Gastroesophageal sphincter (tissue), 4 donors: ENCODE data around the gene DPP6. TPM values are rescaled to one million over a fixed set of nuclear protein-coding genes. Genes with fewer than 3 reads are reported as not detected.

ENCODE experiments used
- ATAC-seq: fragments of 150-250 bp; one replicate; pipeline ENCODE4 v1.9.1; 2016; ENCODE audit warnings: mild to moderate bottlenecking, moderate library complexity
- H3K27ac ChIP-seq, 4 donors: fragments of 200-600 bp; sonication (generic) in 3 of 4; 1 replicate in 3 of 4; 2 replicates in 1 of 4; pipeline ENCODE4 v1.5.1; 2016 to 2019
- H3K27me3 ChIP-seq: fragments of 200-600 bp; sonication (generic); one replicate; pipeline ENCODE4 v1.5.1; 2019
- H3K36me3 ChIP-seq, 2 donors: fragments of 200-600 bp; sonication (generic); one replicate each; pipeline ENCODE4 v1.5.1; 2019; ENCODE audit warnings: control low read depth in 1 of 2
- H3K4me1 ChIP-seq, 3 donors: fragments of 200-600 bp; sonication (generic); 1 replicate in 2 of 3; 2 replicates in 1 of 3; pipeline ENCODE4 v1.5.1; 2016 to 2019; ENCODE audit warnings: control low read depth in 2 of 3
- H3K4me3 ChIP-seq, 2 donors: fragments of 200-600 bp; sonication (generic); one replicate each; pipeline ENCODE4 v1.5.1; 2019; ENCODE audit warnings: mild to moderate bottlenecking in 1 of 2, moderate library complexity in 1 of 2
- H3K9me3 ChIP-seq, 3 donors: fragments of 200-600 bp; sonication (generic); one replicate each; pipeline ENCODE4 v1.5.1; 2017 to 2019; ENCODE audit warnings: control low read depth in 2 of 3
- CTCF ChIP-seq, 4 experiments: fragments of 200-600 bp in 2 of 4; fragments of 450-650 bp in 2 of 4; sonication (generic) in 1 of 4; IDR thresholded peaks; one replicate each; pipeline ENCODE4 v1.5.1; 2017 to 2019; ENCODE audit warnings: antibody characterized with exemption in 4 of 4, mild to moderate bottlenecking in 2 of 4, moderate library complexity in 2 of 4
- EP300 ChIP-seq: sonication (generic); formaldehyde crosslinking; IDR thresholded peaks from one replicate; pipeline ENCODE4 v1.6.1; 2017; ENCODE audit warnings: antibody characterized with exemption, mild to moderate bottlenecking
- POLR2A ChIP-seq, 2 donors: fragments of 450-650 bp; IDR thresholded peaks; one replicate each; pipeline ENCODE4 v1.6.1; 2017; ENCODE audit warnings: antibody characterized with exemption in 2 of 2, mild to moderate bottlenecking in 2 of 2, moderate library complexity in 1 of 2
- POLR2AphosphoS5 ChIP-seq: sonication (generic); formaldehyde crosslinking; IDR thresholded peaks from one replicate; pipeline ENCODE4 v1.6.1; 2017; ENCODE audit warnings: antibody characterized with exemption
- WGBS, 2 donors: methylation state at CpG; one replicate each; pipeline ENCODE4 v1.1.5; 2018; ENCODE audit warnings: low coverage in 1 of 2; 5-methylcytosine and 5-hydroxymethylcytosine counted together
- total RNA-seq, 4 donors: library from RNA; depleted of rRNA; stranded (reverse); fragments of >200 nt; gene quantifications; one replicate each; pipeline ENCODE4 v1.1.0, GENCODE V29; 2016

The DPP6 gene
- total RNA-seq, 4 donors from 2014 or later = 14.3 to 40.0 (median 23.1) TPM

- peaks cover 0 to 4% (median 0%) of the 10 kb centered on the region in 3 donors for H3K9me3 ChIP-seq
- peaks cover 0 to 13% (median 0%) of the 10 kb centered on the region in 3 donors for H3K4me1 ChIP-seq
- peaks cover 11% of the 10 kb centered on the region for H3K27me3 ChIP-seq
- WGBS, 2 donors = 59% methylated on average over 5 of the region's 5 CpGs; no CpG with 5 or more reads in 1 of the 2 donors
- TF ChIP-seq EP300 = no peak
- no peak for TF ChIP-seq POLR2AphosphoS5
- no peak for TF ChIP-seq POLR2A (IDR thresholded peaks at IDR 0.05)
- TF ChIP-seq CTCF (IDR thresholded peaks at IDR 0.05) = no peak
- no peak for ATAC-seq
- H3K36me3 ChIP-seq = no peaks in the 10 kb centered on the region
- H3K27ac ChIP-seq = no peak overlapping the region
- H3K4me3 ChIP-seq = no peak overlapping the region
Observed at GRCh38 chr7:154844499-154844898, 792.3 kb downstream of the DPP6 start.

- Histone ChIP-seq H3K36me3 (no peaks in the 10 kb centered on the region), H3K27me3 (peaks cover 9% of the 10 kb centered on the region), H3K4me3 (no peak overlapping the region), H3K9me3 (peaks cover 0 to 9% (median 0%) of the 10 kb centered on the region in 3 donors), H3K27ac (no peak overlapping the region), H3K4me1 (peaks cover 0 to 13% (median 0%) of the 10 kb centered on the region in 3 donors)
- WGBS, 2 donors = 78 to 93% methylated on average over 4 to 5 of the region's 5 CpGs
- no peak for ATAC-seq
- TF ChIP-seq POLR2A (IDR thresholded peaks at IDR 0.05) = no peak
- no peak for TF ChIP-seq EP300
- no peak for TF ChIP-seq CTCF (IDR thresholded peaks at IDR 0.05)
- no peak for TF ChIP-seq POLR2AphosphoS5
Observed at GRCh38 chr7:154844955-154845354, 792.8 kb downstream of the DPP6 start.

GRCh38 chr7:154848464-154848863 lies 796.3 kb downstream of the DPP6 start:
- 58 to 67% methylated on average over 1 to 2 of the region's 2 CpGs for WGBS, 2 donors
- TF ChIP-seq EP300 (no peak), CTCF (IDR thresholded peaks at IDR 0.05) (no peak), POLR2A (IDR thresholded peaks at IDR 0.05) (no peak), POLR2AphosphoS5 (no peak)
- no peaks in the 10 kb centered on the region for H3K4me1 ChIP-seq
- no peaks in the 10 kb centered on the region for H3K36me3 ChIP-seq
- no peak for ATAC-seq
- peaks cover 0 to 11% (median 0%) of the 10 kb centered on the region in 3 donors for H3K9me3 ChIP-seq
- no peak overlapping the region for H3K4me3 ChIP-seq
- no peaks in the 10 kb centered on the region for H3K27me3 ChIP-seq
- no peak overlapping the region for H3K27ac ChIP-seq

GRCh38 chr7:154852205-154852604 lies 800.0 kb downstream of the DPP6 start:
- 25% methylated on average over 1 of the region's 4 CpGs; no CpG with 5 or more reads in 1 of the 2 donors for WGBS, 2 donors
- no peak for ATAC-seq
- no peak overlapping the region for H3K4me3 ChIP-seq

More at GRCh38 chr7:154852205-154852604, 800.0 kb downstream of the DPP6 start:
- no peaks in the 10 kb centered on the region for H3K4me1 ChIP-seq
- TF ChIP-seq EP300 (no peak), POLR2A (IDR thresholded peaks at IDR 0.05) (no peak), CTCF (IDR thresholded peaks at IDR 0.05) (no peak), POLR2AphosphoS5 (no peak)
- no peaks in the 10 kb centered on the region for H3K36me3 ChIP-seq
- H3K27me3 ChIP-seq = no peaks in the 10 kb centered on the region
- H3K27ac ChIP-seq = no peak overlapping the region
- peaks cover 0 to 11% (median 0%) of the 10 kb centered on the region in 3 donors for H3K9me3 ChIP-seq
